MCF 10A (cell line): ENCODE data around the gene CPSF3. TPM values are rescaled to one million over a fixed set of nuclear protein-coding genes. Genes with fewer than 3 reads are reported as not detected.
A peak's percentile ranks its signal among the peaks of the same experiment; 100 is the strongest.

ENCODE experiments used
- BruUV-seq: library from RNA; stranded (reverse); fragments of 400-500 nt; replicated peaks from 2 replicates; lab custom pipeline; 2021; lab: Mats Ljungman, UMichigan
- CTCF ChIA-PET: fragments of 300-600 bp; sonication (Branson Sonifier 250); formaldehyde crosslinking; extraction: SDS; loops from one replicate; lab custom pipeline; 2021; ENCODE audit warnings: antibody characterized with exemption, inconsistent platforms; lab: Yijun Ruan, JAX
- POLR2A ChIA-PET: fragments of 300-600, 350-650 bp; sonication (Branson Sonifier 250); formaldehyde crosslinking; extraction: SDS; loops from one replicate; lab custom pipeline; 2020; ENCODE audit warnings: antibody characterized with exemption, inconsistent platforms; lab: Yijun Ruan, JAX
- DNase-seq: peaks from one replicate; pipeline ENCODE4 v3.0.0-alpha.2; 2018; ENCODE audit not compliant: unreplicated experiment
- H3K27ac Mint-ChIP-seq: one replicate; pipeline ENCODE4 v1.8.0; 2022; ENCODE audit warnings: mild to moderate bottlenecking, low read depth, mixed read lengths; ENCODE audit not compliant: unreplicated experiment
- H3K27me3 Mint-ChIP-seq: one replicate; pipeline ENCODE4 v1.8.0; 2022; ENCODE audit warnings: mixed read lengths; ENCODE audit not compliant: insufficient read depth, unreplicated experiment
- H3K36me3 Mint-ChIP-seq: one replicate; pipeline ENCODE4 v1.8.0; 2022; ENCODE audit warnings: mild to moderate bottlenecking, moderate library complexity, mixed read lengths; ENCODE audit not compliant: insufficient read depth, unreplicated experiment
- H3K4me1 Mint-ChIP-seq: one replicate; pipeline ENCODE4 v1.8.0; 2022; ENCODE audit warnings: mixed read lengths; ENCODE audit not compliant: insufficient read depth, unreplicated experiment
- H3K4me3 Mint-ChIP-seq: one replicate; pipeline ENCODE4 v1.8.0; 2022; ENCODE audit warnings: mild to moderate bottlenecking, moderate library complexity, mixed read lengths; ENCODE audit not compliant: unreplicated experiment
- H3K9me3 Mint-ChIP-seq: one replicate; pipeline ENCODE4 v1.8.0; 2022; ENCODE audit warnings: mixed read lengths; ENCODE audit not compliant: unreplicated experiment
- CTCF ChIP-seq: fragments of 200-600 bp; IDR thresholded peaks from one replicate; pipeline ENCODE4 v1.8.0; 2022; ENCODE audit warnings: antibody characterized with exemption, mild to moderate bottlenecking; ENCODE audit not compliant: unreplicated experiment
- intact Hi-C: fragments of 100-400 bp; cut with micrococcal nuclease; formaldehyde crosslinking; loops from 2 replicates; pipeline ENCODE4 v1.14.1; 2022
- total RNA-seq: library from RNA; stranded (reverse); gene quantifications from 2 replicates; pipeline ENCODE4 v1.2.3, GENCODE V29; 2022

Gene CPSF3
- total RNA-seq, 1 experiment from 2014 or later = 51.0 TPM

GRCh38 chr2:9493478-9493877, 70.0 kb downstream of the CPSF3 start:
- intact Hi-C loops = no loop called here
- no peaks in the 10 kb centered on the region for H3K4me1 Mint-ChIP-seq
- no peak for TF ChIP-seq CTCF
- ChIA-PET CTCF (no interaction called here), POLR2A (interaction anchor here (0.6 to 2.1 kb wide), 6 partner anchors 10 to 1108 kb away, joined by 3 to 6 read pairs (median 3); partner anchors contain the start of gene ADAM17)
- H3K4me3 Mint-ChIP-seq = no peak overlapping the region
- no peaks in the 10 kb centered on the region for H3K9me3 Mint-ChIP-seq
- BruUV-seq = no TSS peak
- no peak for DNase-seq
- no peaks in the 10 kb centered on the region for H3K27me3 Mint-ChIP-seq
- peaks cover 93% of the 10 kb centered on the region for H3K36me3 Mint-ChIP-seq
- H3K27ac Mint-ChIP-seq = no peak overlapping the region

GRCh38 chr2:9494081-9494480, 70.6 kb downstream of the CPSF3 start:
- POLR2A ChIA-PET = interaction anchor here (0.7 to 0.9 kb wide), 2 partner anchors 61 to 1108 kb away, joined by 3 read pairs; partner anchors contain the start of gene ADAM17
- Mint-ChIP-seq H3K27me3 (no peaks in the 10 kb centered on the region), H3K4me1 (no peaks in the 10 kb centered on the region), H3K36me3 (peaks cover 93% of the 10 kb centered on the region), H3K27ac (peak overlapping the region; percentile 37), H3K9me3 (no peaks in the 10 kb centered on the region), H3K4me3 (no peak overlapping the region)
- no peak for TF ChIP-seq CTCF
- CTCF ChIA-PET = interaction anchor here (0.6 kb wide), 1 partner anchor 916 kb away, joined by 3 read pairs; no protein-coding TSS in a partner anchor
- intact Hi-C loops = no loop called here
- DNase-seq = no peak
- no TSS peak for BruUV-seq

GRCh38 chr2:9497017-9497416, 73.6 kb downstream of the CPSF3 start:
- TF ChIP-seq CTCF = no peak
- no peak overlapping the region for H3K4me3 Mint-ChIP-seq
- H3K4me1 Mint-ChIP-seq = peaks cover under 1% of the 10 kb centered on the region
- POLR2A ChIA-PET = no interaction called here
- intact Hi-C loops = no loop called here
- H3K36me3 Mint-ChIP-seq = peaks cover 88% of the 10 kb centered on the region
- no peak overlapping the region for H3K27ac Mint-ChIP-seq
- BruUV-seq = no TSS peak
- peak; percentile 47 for DNase-seq
- H3K27me3 Mint-ChIP-seq = no peaks in the 10 kb centered on the region
- no peaks in the 10 kb centered on the region for H3K9me3 Mint-ChIP-seq
- CTCF ChIA-PET = no interaction called here

- DNase-seq = no peak
- no peak overlapping the region for H3K27ac Mint-ChIP-seq
- peaks cover 93% of the 10 kb centered on the region for H3K36me3 Mint-ChIP-seq
- POLR2A ChIA-PET = no interaction called here
- CTCF ChIA-PET = interaction anchor here (0.7 kb wide), 1 partner anchor 22 kb away, joined by 3 read pairs; no protein-coding TSS in a partner anchor
- H3K27me3 Mint-ChIP-seq = no peaks in the 10 kb centered on the region
- no peak overlapping the region for H3K4me3 Mint-ChIP-seq
- intact Hi-C loops = no loop called here
- H3K4me1 Mint-ChIP-seq = peaks cover 4% of the 10 kb centered on the region
- BruUV-seq = no TSS peak
- TF ChIP-seq CTCF = no peak
- H3K9me3 Mint-ChIP-seq = no peaks in the 10 kb centered on the region
Measured at GRCh38 chr2:9498210-9498609, 74.8 kb downstream of the CPSF3 start.
